ENCODE results near the gene TEX48.

The TEX48 gene

DNA sequence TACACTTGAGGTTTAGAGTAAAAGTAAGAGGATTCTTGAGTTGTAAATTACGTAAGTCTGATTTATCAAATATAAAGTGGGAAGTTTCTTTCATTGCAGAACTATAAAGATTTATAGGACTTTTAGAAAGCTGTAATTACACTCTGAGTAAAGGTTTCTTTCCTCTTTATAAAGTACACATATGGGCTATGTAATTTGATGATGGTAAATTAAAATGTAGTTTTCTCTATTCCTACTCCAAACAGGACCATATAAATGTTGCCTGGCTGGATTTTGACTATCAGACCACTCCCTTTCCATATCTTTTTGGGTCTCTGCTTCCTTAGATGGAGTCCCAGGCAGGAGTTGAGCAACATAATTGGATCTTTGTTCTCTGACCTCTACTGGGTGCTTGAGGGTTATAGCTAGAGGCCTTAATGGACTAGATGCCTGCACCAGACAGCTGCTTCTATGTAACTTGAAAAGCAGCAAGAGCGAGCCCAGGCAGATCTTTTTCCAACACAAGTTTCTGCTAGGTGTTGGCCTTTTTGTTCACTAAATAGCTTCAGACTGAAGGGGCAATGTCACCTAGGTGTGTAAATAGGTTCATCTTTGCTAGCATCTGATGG, 11.4 kb upstream of the TEX48 start:
- no peak for DNase-seq

DNA sequence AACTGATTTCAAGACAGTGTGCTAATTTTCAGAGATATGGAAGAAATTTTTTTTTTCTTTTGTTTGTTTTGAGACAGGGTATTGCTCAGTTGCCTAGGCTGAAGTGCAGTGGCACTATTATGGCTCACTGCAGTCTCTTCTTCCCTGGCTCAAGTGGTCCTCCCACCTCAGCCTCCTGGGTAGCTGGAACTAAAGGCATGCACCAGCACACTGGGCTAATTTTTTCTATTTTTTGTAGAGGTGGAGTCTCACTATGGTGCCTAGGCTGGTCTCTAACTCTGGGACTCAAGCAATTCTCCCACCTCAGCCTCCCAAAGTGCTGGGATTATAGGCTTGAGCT, 9.9 kb upstream of the TEX48 start:
- DNase-seq = no peak

DNA sequence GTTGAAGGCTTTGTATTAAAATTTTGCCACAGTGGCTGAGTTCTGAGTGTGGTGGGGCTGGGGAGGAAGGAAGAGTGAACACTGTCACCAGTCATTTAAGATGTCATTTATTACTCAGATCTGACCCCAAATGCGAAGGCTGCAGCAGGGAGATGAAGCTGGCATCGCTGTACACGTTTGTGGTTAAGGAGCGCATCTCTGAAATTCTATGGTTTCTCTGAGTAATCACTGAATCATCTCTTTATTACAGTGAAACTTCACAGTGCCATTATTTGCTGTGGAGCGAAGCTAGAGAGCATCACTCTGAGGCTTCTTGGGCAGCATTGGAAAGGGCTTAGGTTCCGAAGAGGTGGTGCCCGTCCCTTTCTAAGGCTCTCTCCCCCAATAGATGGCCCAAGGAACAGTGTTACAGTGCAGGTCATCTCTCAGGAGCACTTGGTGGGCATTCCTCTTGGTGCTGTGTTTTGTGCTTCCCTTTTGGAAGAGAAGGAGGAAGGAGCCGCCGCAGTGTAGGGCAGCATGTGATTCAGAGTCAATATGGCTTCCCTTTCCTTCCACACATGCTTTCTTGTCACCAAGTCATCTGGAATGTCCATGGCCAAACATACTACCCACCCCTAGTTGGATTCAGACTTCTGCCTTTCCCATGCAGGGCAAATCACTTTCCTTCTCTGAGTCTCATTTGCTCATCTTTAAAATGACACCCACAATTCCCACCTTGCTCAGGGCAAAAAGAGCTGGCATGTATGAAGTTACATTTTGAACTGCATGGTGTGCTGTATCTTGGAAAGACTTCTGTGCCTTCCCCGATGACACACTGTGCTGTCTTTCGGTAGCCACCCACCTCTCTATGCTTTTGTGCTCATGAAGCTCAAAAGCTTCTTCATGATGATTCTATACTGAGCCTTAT, 9.3 kb upstream of the TEX48 start:
- peak; percentile 69 to 78 for DNase-seq

DNA sequence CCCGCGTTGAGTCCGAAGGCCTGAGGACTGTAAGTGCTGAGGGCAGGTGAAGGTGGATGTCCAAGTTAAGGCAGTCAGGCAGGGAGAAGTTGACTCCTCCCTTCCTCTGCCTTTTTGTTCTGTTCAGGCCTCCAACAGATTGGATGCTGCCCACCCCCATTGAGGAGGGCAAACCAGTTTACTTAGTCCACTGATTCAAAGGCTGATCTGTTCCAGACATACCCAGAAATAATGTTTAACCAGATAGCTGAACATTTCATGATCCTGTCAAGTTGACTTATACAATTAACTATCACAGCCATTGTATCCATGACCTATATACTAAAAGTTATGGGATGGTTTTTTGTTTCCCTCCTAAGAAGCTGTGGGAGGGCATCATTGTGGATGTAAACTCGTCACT, 8.3 kb upstream of the TEX48 start:
- no peak for DNase-seq

DNA sequence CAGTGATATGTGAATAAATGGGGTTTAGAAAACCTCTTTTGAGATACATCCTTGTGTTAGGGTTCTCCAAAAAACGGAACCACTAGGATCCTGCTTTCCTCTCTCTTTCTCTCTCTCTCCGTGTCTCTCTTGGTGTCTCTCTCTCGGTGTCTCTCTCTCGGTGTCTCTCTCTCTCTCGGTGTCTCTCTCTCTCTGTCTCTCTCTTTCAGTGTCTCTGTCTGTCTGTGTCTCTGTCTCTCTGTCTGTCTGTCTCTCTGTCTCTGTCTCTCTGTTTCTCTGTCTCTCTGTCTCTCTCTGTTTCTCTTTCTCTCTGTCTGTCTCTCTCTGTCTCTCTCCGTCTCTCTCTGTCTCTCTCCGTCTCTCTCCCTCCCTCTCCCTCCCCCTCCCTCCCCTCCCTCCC, 7.8 kb upstream of the TEX48 start:
- no peak for DNase-seq

DNA sequence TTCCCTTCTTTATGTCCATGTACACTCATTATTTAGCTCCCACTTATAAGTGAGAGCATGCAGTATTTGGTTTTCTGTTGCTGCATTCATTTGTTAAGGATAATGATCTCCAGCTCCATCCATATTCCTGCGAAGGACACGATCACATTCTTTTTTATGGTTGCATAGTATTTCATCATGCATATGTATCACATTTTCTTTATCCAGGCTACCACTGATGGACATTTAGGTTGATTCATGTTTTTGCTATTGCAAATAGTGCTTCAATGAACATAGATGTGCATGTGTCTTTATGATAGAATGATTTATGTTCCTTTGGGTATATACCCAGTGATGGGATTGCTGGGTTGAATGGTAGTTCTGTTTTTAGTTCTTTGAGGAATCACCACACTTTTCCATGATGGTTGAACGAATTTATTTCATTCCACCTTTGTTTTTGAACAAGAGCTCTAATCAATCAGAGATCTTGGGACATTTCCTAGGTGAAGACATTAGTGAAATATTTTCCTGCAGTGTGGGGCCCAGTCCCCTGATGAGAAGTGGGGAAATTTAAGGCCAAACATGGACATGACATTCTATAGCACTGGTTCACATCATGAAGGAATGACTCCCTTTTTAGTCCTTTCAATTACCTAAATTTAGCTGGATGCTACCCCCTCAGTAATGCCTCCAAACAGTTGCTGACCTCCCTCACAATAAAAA, 7.1 kb upstream of the TEX48 start:
- DNase-seq = no peak

DNA sequence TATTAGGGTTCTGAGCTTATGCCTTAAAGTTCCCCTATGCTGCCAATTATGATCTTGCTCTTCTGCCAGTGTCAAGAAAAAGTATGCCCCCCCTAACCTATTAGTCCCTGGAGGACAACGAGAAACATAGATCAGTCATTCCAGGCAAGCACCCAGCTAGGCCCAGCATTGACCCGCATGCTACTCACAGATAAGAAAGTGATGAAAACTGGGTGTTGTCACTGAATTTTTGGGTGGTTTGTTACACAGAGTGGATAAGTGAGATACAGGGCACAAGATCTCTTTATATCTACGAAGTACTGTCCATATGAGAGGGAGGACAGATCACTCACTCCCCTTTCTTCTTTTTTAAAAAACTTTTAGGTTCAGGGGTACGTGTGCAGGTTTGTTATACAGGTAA, 6.4 kb upstream of the TEX48 start:
- no peak for DNase-seq

DNA sequence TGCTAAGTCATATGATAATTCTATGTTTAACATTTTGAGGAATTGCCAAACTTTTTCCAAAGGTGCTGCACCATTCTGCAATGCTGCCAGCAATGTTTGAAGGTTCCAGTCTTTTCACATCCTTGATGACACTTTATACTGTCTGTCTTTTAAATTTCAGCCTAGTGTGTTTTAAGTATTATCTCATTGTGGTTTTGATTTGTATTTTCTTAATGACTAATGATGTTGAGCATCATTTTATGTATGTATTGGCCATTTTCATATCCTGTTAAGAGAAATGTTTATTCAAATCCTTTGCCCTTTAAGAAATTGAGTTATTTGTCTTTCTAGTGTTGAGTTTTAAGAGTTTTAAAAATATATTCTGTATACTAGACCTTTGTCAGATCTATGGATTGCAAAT, 5.0 kb upstream of the TEX48 start:
- DNase-seq = no peak

DNA sequence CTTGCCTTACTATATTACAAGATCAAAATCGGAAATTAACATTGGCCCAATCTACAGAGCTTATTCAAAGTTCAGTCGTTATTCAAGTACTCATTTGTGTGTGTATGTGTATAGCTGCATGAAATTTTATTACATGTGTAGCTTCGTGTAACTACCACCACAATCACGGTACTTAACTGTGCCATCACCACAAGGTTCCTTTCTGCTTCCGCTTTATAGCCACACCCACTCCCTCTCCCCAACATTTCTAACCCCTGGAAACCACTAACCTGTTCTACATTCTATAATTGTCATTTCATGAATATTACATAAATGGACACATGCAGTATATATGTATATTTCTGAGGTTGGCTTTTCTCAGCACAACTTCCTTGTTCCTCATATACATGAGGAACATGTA, 4.0 kb upstream of the TEX48 start:
- no peak for DNase-seq

DNA sequence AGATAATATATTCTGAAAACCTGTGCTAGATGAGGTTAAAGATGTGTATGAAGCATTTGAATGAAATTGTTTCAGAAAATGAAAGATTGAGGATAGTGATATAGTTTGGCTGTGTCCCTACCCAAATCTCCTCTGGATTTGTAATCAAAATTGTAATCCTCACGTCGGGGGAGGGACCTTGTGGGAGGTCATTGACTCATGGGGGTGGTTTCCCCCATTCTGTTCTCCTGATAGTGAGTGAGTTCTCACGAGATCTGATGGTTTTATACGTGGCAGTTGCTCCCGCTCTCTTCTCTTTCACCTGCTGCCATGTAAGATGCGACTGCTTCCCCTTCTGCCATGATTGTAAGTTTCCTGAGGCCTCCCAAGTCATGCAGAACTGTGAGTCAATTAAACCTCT, 2.0 kb upstream of the TEX48 start:
- peak; percentile 29 to 34 for DNase-seq

DNA sequence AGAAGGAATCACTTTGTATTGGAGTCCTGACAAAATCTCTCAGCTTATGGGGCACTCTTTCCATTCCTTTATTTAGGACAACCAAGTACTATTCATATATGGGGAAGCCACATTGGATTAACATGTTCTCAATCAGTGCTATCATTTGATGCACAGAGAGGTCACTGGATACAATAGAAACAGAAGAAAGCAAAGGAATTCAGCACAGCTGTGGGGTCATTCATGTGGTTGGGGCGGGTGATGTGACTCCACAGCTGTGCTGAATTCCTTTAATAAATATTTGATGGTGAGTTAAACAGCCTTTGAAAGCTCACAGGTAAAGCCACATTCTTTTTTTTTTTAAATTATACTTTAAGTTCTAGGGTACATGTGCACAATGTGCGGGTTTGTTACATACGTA, 854 bp upstream of the TEX48 start:
- DNase-seq = no peak

DNA sequence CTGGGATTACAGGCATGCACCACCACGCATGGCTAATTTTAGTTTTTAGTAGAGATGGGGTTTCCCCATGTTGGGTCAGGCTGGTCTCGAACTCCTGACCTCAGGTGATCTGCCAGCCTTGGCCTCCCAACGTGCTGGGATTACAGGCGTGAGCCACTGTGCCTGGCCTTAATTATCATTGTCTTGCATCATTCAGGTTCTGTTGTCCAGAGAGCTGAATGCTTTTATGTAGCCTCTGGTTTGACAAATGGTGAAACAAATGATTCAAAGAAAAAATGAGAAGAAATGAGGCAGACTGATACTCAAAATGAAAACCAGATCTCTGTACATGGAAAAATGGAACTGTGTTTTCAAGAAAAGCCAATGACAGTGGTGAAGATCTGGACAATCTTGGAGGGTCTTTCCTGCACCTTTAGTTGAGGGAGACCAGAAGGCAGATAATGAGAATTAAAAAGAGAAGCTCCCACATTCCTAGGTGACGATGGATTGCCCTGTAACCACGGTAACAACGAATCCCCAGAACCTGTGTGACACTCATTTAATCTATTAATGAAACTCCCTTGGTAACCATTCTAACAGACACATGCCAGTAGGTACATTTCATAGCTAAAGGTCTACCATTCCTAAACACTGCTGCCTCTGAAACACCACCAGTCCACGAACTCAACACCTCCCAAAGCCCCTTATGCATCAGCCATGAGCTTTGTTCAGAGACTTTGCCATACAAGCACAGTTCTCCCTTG, 1.6 kb downstream of the TEX48 start:
- DNase-seq = no peak

DNA sequence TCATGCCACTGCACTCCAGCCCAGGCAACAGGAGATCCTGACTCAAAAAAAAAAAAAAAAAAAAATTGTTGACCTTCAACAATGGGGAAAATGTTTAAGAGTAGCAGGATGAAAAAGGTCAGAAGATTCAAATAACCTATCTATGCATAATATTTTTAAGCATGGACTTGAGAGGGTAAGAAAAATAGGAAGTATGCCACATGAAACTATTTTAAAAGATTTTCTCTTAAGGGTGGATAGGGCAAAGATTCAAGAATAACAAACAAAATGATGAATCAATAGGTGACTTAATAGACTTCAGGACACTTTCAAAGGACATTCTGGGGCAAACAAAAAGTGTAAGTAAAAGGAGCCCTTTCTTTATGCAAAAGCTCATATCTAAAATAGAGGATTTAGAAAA, 3.2 kb downstream of the TEX48 start:
- no peak for DNase-seq

DNA sequence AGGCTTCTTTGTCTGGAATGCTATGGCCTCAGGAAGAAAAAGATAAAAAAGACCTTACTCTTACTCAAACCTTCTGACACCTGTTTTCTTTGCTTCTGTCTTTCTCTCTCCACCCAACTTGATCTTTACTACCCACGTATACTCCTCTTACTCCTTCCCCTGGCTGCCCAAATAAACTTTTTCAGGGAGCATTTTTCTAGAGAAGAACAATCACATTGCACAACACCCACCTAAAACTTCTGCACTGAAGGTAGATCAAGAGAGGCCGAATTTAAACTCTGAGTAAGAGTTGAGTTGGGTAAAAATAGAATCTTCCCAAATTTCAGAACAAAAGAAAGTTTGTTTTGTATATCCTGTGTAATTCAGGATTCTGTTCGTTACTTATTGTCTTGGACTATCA, 3.9 kb downstream of the TEX48 start:
- no peak for DNase-seq

DNA sequence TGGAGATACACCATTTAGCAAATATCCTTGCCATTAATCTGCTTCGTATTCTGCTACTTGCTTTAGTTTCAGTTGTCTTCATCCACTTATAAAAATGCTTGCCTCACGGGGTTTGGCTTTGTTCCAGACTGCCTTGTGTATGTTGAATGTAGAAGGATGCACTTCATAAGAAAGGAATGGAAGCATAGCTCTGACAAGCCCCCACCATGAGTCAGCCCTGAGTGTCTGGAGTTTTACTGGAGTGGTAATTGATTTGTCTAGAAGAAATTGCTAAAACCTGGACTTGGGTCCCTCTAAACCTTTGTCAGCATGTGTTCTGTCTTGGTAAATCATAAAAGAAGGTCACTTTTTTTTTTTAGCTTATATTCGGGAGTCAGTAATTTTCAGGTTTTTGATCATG, 4.6 kb downstream of the TEX48 start:
- no peak for DNase-seq

DNA sequence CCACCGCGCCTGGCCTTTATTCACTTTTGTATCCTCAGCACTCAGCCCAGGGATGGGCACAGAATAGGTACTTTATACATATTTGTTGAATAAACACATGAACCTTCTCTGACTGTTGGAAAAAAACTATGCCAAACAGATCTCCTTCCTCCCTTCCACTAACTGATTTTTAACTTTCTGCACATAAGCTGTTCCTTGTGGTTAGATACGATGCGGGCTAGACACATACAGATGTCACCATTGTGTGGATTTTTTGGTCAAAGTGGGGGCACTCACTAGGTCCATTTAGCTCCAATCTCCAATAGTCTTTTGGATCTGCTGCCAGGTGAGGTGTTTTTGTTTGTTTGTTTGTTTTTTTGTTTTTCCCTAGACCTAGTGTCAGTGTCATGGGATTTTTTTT, 5.1 kb downstream of the TEX48 start:
- DNase-seq = no peak

DNA sequence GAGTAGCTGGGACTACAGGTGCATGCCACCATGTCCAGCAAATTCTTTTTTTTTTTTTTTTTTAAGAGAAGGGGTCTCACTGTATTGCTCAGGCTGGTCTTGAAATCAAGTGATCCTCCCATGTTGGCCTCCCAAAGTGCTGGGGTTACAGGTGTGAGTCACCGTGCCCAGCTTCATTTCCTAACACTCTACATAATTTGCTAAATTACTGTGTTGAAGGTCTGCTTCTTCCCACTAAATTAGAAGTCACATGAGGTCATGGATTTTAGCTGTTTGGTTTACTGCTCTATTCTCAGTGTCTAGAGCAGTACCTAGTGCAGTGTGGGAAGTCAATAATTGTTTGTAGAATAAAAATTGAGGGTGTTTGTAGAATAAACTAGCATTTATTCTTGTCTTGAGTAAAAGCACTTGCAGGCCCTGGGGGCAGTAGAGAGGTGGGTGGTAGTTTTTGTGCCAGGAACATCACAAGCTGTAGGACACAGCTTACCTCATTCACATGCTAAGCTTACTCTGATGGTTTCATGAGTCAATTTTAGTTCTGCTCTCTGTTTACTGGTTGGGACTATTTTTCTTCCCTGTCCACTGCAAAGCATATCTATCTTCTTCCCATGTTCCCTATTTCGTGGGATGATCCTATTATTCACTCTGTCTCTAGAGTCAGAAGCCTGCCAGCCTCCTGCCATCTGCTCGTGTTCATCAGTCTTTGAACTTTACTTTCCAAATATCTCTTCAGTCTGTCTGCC, 7.0 kb downstream of the TEX48 start:
- no peak for DNase-seq

DNA sequence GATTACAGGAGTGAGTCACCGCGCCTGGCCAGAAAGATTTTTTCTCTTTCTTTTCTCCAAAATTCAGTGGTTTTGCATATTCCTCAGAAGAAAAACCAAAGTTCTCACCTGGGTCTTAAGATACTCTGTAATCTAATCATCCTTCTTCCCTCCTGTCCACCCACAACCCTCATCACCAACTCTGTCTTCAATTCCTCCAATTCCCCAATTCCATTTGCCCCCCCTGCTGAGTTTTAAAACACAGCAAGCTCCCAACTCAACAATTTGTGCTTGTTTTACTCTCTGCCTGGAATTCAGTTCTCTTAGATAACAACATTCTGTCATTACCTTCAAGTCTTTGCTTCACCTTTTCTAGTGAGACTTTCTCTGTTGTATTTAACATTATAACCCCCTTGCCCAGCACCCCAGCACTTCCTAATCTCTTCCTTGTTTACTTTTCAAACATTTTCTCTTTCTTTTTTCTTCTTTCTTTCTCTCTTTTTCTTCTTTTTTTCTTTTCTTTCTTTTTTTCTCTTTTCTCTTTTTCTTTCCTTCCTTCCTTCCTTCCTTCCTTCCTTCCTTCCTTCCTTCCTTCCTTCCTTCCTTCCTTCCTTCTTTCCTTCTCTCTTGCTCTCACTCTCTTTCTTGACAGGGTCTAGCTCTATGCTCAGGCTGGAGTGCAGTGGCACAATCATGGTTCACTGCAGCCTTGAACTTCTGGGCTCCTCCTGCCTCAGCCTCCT, 7.8 kb downstream of the TEX48 start:
- DNase-seq = no peak

DNA sequence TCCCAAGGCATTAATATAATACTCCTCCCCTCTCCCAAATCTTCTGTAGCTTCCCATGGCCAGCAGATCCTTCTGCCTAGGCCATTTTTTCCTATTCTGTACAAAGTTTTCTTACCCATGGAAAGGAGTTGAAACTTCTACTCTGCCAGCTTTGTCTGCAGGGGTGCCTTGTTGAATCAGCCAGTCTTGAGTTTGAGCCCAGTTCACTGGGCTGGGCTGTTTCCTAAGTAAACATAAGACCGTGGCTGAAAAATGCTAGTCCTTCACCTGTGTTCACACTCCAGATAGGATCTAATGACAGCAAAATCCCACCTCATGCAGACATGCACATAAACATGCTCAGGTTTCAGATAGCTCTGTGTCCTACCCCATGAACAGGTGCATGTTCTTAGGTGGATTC, 10.4 kb downstream of the TEX48 start:
- no peak for DNase-seq

DNA sequence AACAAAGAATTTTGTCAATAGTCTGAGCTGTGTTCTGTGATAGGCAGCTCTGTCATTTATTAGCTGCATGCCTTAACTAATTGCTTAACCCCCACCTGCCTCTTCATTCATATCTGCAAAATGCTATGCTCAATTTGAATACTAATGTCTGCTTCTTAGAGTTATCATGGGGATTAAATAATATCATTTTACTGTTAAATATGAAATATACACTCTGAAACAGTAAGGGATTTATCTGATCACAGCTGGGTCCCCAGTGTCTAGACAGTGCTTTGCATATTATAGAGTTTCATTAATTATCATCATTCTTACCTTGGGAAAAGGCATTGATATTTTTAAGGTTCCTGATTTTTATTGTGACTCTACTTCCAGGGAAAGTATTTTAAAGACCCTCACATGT, 12.0 kb downstream of the TEX48 start:
- no peak for DNase-seq

DNA sequence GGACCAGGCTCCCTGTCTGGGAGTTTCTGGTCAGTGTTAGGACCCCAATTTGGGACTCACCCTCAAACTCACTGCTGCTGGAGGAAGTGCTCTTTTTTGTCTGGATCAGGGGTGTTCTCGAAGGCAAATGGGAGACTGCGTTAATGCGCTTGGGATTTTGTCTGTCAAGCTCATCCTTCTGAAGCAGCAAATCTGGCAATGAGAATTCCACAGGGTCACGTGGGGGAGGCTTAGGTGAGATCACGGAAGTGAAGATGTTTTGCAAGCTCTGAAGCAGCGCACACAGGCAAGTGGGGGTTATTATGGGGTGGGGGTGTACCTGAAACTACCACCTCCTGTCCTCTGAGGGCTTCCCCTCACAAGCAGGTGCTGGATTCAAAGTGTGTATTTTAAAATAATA, 13.8 kb downstream of the TEX48 start:
- DNase-seq = no peak

DNA sequence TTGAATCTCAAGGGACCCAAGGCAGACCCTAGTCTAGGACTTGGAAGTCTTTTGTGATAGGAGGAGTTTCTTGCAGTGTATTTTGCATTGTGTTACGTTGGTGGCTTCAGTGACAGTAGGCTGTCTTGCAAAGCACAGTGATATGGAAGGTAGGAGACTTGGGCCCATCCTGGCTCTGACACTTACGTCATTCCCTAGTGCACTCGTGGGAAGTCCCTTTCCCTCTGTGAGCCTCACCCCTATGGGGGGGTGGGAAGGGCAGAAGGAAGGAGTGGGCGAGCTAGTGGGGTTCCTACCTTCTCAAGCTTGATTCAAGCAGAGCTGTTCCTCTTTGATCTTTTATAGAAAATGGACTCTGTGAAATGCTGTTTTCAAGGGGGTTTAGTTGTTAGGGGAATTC, 15.1 kb downstream of the TEX48 start:
- DNase-seq = peak; percentile 16 to 20

All from activated CD4-positive, alpha-beta T cell treated with anti-CD3 and anti-CD28 coated beads for 4 hours (primary cell).